NCI-H748 treated with DMSO at 0.1 percent for 48 hours (cell line): Measurements from ENCODE around the gene EDC3.

Source experiments
- DNase-seq: peaks from one replicate; lab custom pipeline; 2025; lab: John Stamatoyannopoulos, UW

The EDC3 gene

GRCh38 chr15:74624020-74624602, 71.7 kb downstream of the EDC3 start:
- DNase-seq: no peak

DNA sequence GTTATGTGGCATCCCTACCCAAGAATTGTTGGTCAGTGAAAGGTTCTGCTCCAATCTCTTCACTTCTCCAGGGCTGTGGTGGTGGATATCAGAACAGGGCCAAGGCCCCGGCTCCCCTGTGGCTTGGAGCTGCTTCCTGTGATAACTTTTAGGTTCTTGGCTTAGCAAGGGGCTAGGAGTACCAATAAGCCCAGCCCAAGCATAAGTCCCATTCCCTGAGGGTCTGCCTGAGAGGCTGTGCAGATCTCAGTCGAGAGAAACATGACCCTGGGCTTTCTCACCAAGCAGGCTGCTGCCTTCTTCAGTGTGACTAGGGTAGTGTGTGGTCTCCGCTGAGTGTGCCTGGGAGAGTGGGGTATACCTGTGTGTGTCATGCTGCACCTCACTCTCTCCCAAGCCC, 73.1 kb downstream of the EDC3 start:
- no peak for DNase-seq

GRCh38 chr15:74621936-74622335, 73.9 kb downstream of the EDC3 start:
- no peak for DNase-seq

DNA sequence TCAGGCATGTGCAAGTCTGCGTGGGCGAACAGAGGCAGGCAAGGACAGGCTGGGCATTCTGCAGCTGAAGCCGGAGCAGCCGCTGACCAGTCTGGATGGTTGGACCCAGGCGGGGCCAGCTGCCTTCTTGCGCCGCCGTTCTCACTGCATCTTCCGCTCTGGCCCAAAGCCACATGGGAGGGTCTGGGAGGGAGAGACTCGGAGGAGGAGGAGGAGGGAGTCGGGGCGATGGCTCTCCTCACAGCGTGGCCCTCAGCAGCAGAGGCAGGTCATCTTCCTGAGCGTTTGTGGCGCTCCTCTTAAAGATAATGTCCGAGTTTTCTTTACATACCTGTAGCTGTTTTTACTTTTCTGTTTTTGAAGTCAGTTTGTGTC, 74.3 kb downstream of the EDC3 start:
- no peak for DNase-seq

- no peak for DNase-seq
Observed at GRCh38 chr15:74620636-74621545, 74.9 kb downstream of the EDC3 start.

GRCh38 chr15:74619916-74620635, 75.7 kb downstream of the EDC3 start:
- no peak for DNase-seq

DNA sequence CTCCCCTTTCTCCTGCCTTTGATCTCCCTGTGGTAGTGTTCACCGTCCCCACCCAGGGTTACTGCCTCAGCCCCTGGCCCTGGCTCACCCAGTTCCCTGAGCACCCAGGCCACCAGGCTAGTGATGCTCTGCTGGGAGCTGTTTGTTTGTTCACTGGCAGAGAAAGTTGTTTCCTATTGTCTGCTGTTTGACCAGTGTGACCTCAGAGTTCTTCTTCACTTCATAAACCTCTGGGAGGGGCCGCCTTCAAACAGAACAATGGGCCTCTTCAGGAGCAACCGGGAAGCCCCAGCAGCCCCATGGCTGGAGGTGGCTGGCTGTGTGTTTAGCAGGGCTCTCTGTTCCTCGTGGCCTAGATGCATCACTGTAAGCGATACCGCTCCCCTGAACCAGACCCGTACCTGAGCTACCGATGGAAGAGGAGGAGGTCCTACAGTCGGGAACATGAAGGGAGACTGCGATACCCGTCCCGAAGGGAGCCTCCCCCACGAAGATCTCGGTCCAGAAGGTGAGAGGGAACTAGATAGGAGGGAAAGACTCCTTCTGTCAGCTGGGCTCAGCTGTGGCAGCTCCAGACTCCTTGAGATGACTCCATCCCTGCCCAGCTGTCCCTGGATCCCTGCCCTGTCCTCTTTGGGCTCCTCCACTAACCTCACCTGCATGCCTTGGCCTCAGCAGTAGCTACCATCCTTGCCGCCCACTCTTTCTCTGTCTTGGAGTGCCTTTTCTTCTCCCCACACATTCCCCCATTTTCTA, 76.8 kb downstream of the EDC3 start:
- no peak for DNase-seq

GRCh38 chr15:74616996-74617395, 78.8 kb downstream of the EDC3 start:
- no peak for DNase-seq

GRCh38 chr15:74616366-74616939, 79.4 kb downstream of the EDC3 start:
- DNase-seq: no peak

DNA sequence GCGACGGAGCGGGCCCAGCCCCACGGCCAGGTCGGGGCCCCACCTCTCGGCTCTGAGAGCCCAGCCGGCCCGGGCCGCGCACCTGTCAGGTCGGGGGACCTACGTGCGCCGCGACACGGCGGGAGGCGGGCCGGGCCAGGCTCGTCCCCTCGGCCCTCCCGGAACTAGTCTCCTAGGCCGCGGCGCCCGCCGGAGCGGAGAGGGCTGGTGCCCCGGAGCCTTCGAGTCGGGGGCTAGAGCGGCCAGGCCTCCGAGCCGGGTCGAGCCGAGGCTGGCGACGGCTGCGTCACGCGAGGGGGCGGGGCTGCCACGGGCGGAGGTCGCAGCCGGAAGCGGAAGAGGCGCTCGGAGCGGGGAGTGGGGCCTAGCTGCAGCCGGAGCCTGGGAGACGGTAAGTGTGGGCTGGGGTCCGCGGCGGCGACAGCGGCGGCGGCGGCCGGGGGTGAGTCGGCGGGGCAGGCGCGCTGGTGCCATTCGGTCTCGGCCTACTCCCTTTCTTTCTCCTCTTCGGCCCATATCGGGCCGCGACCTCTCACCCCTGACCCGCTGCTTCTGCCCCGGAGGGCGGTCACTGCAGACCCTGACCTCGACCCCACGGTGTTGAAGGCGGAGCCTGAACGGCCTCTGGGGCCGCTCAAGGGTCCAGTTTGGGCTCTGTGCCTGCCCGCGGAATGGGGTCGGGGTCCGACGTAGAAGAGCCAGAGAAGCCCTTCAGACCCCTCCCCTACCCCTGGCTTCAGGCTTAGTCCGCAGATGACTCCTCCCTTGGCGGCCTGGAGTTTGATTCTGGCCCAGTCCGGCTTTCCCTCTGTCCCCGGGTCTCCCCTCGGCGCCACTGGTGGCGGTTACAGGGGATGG, 80.1 kb downstream of the EDC3 start, which contains the start of gene CLK3:
Gene CLK3, plus strand, starts transcription at position 329 of the 858 bp plus-strand sequence. CDS start 3,361 bp downstream, outside the sequence.
- DNase-seq: peak; percentile 61

DNA sequence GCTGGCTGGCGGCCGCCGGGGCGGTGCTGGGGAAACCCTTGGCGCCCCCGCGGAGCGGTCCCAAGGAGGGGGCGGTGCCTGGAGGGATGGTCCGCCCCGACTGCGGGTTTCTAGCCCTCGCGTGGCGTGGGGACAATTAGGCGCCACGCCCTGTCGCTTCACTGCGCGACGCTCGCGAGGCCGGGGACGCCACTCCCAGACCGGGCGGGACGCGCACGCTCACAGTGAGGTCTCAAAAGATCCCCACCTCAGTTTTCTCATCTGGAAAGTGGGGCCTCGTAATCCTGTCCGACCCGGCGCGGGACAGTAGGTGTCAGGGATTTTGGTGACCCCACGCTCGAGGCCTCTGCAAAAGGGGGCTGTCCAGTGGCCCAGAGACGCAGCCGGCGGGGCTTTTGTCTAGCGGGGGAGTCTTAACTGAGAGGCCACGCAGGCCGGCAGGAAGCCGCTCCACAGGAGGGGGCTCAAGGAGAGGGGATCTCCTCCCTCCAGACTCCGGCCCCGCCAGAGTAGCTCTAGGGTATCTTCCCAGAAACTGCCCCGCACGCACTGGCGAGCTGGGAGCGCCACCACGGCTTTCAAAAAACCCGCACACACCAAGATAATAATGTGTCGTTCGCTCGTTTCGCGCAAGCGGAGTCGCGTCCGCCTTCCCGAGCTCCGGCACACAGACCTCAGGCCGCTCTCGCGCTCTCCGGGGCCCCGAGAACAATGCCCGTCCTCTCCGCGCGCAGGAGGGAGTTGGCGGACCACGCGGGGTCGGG, 80.9 kb downstream of the EDC3 start:
- peak; percentile 29 for DNase-seq

GRCh38 chr15:74613953-74614743, 81.7 kb downstream of the EDC3 start:
- no peak for DNase-seq

DNA sequence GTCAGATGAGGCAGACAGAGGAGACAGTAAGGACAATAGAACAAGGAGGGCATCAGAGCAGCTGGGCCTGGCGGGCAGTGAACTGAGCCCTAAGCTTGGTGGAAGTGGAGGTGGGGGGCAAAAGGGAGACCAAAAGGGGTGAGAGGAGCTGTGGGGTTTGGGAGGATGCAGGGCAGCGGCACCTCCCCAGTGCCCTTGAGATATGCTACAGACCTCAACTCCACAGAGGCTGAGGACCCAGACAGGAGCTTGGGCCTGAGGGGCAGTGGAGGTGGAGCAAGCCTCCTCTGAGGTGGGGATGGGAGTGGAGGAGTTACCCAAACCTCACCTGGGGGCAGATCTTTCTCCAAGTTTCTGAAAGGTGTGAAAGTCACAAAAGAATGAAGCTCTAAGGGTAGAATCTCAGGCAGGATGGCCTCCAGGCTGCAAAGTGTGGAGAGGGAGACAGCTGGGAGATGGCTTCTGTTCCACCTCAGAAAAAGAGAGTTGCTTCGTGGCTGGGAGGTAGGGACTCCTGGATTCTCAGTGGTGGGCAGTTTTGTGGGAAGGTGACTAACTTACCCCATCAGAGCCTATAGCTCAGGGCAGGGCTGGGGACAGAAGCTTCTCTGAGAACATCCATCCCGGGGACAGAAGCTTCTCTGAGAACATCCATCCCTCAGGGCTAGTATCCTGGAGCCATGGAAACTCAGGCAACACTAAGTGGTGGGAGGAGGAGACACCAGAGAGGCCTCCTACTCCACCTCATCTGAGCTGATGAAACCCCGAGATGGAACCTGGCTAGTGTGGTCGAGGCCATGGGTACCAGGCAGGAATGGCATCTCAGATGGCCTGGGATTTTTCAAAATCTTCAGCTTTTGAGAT, 82.5 kb downstream of the EDC3 start:
- no peak for DNase-seq

GRCh38 chr15:74612677-74613076, 83.1 kb downstream of the EDC3 start:
- DNase-seq: no peak

GRCh38 chr15:74611834-74612233, 84.0 kb downstream of the EDC3 start:
- no peak for DNase-seq

- DNase-seq: no peak
Observed at GRCh38 chr15:74611341-74611740, 84.5 kb downstream of the EDC3 start.

- no peak for DNase-seq
Observed at GRCh38 chr15:74610302-74610951, 85.4 kb downstream of the EDC3 start.

- no peak for DNase-seq
Observed at GRCh38 chr15:74609938-74610301, 85.9 kb downstream of the EDC3 start.
